SKM-1 treated with dmso at 0.1 percent for 144 hours (cell line): ENCODE measurements around the gene PAXX.

Source experiments
- DNase-seq: peaks from one replicate; lab custom pipeline; 2025; ENCODE audit not compliant: unreplicated experiment; lab: John Stamatoyannopoulos, UW

PAXX gene

GRCh38 chr9:136980669-136981478, 11.3 kb upstream of the PAXX start:
- DNase-seq: no peak

GRCh38 chr9:136981588-136982231, 10.5 kb upstream of the PAXX start:
- no peak for DNase-seq

- no peak for DNase-seq
These were observed 9.8 kb upstream of the PAXX start, which contains the start of gene LCNL1 for GRCh38 chr9:136982232-136983051. Gene LCNL1, plus strand, starts transcription at chr9:136982993. Its CDS starts 594 bp downstream, at chr9:136983587.

- no peak for DNase-seq
These were observed 9.1 kb upstream of the PAXX start for GRCh38 chr9:136983167-136983566.

GRCh38 chr9:136983656-136984314, 8.4 kb upstream of the PAXX start:
- DNase-seq: no peak

GRCh38 chr9:136984464-136985026, 7.7 kb upstream of the PAXX start:
- no peak for DNase-seq

GRCh38 chr9:136985027-136985602, 7.1 kb upstream of the PAXX start:
- DNase-seq: no peak

- DNase-seq: no peak
These were observed 6.4 kb upstream of the PAXX start for GRCh38 chr9:136985853-136986252.

GRCh38 chr9:136988872-136989271, 3.4 kb upstream of the PAXX start:
- DNase-seq: no peak

- no peak for DNase-seq
These were observed 1.8 kb upstream of the PAXX start for GRCh38 chr9:136990242-136990911.

GRCh38 chr9:136992819-136993369, 672 bp downstream of the PAXX start:
- no peak for DNase-seq

GRCh38 chr9:136994180-136994887, 2.1 kb downstream of the PAXX start:
- DNase-seq: no peak

GRCh38 chr9:136994888-136995230, 2.6 kb downstream of the PAXX start:
- DNase-seq: no peak

- DNase-seq: no peak
These were observed 3.1 kb downstream of the PAXX start for GRCh38 chr9:136995362-136995761.

- DNase-seq: no peak
These were observed 3.6 kb downstream of the PAXX start for GRCh38 chr9:136995772-136996311.

- no peak for DNase-seq
These were observed 4.4 kb downstream of the PAXX start, which contains the start of gene CLIC3 for GRCh38 chr9:136996361-136997292. Gene CLIC3, minus strand, starts transcription at chr9:136996568. Its CDS starts 25 bp downstream, at chr9:136996543.

GRCh38 chr9:136997371-136997770, 5.1 kb downstream of the PAXX start:
- DNase-seq: no peak

GRCh38 chr9:136997830-136998234, 5.6 kb downstream of the PAXX start:
- DNase-seq: no peak
